NOMO-1 treated with DMSO at 0.1 percent for 48 hours (cell line): Measurements from ENCODE around the gene COL8A2.

Experiments
- DNase-seq: peaks from one replicate; lab custom pipeline; 2025; ENCODE audit not compliant: unreplicated experiment; lab: John Stamatoyannopoulos, UW

COL8A2 gene

GRCh38 chr1:36137226-36137625 lies 12.2 kb upstream of the COL8A2 start:
- DNase-seq, result no peak

GRCh38 chr1:36136535-36136934 lies 11.5 kb upstream of the COL8A2 start:
- no peak for DNase-seq

- DNase-seq, result no peak
These were observed 10.8 kb upstream of the COL8A2 start for GRCh38 chr1:36135796-36136195.

GRCh38 chr1:36135330-36135667 lies 10.3 kb upstream of the COL8A2 start:
- no peak for DNase-seq

- peak; percentile 4 for DNase-seq
These were observed 9.7 kb upstream of the COL8A2 start for GRCh38 chr1:36134505-36135329.

- DNase-seq, result no peak
These were observed 9.0 kb upstream of the COL8A2 start for GRCh38 chr1:36134031-36134430.

GRCh38 chr1:36133484-36133883 lies 8.5 kb upstream of the COL8A2 start:
- DNase-seq, result no peak

- no peak for DNase-seq
These were observed 7.0 kb upstream of the COL8A2 start for GRCh38 chr1:36132029-36132428.

GRCh38 chr1:36128905-36129206 lies 3.8 kb upstream of the COL8A2 start:
- DNase-seq, result no peak

GRCh38 chr1:36128126-36128904 lies 3.3 kb upstream of the COL8A2 start:
- peak; percentile 41 for DNase-seq

GRCh38 chr1:36126797-36127500 lies 1.9 kb upstream of the COL8A2 start:
- DNase-seq, result no peak

GRCh38 chr1:36126005-36126716 lies 1.1 kb upstream of the COL8A2 start:
- no peak for DNase-seq

GRCh38 chr1:36124404-36125128 lies 456 bp downstream of the COL8A2 start:
- DNase-seq, result no peak

- DNase-seq, result peak; percentile 84
These were observed 1.7 kb downstream of the COL8A2 start for GRCh38 chr1:36123356-36123755.

- DNase-seq, result no peak
These were observed 2.7 kb downstream of the COL8A2 start for GRCh38 chr1:36122062-36123030.

- DNase-seq, result no peak
These were observed 5.6 kb downstream of the COL8A2 start for GRCh38 chr1:36119456-36119855.

- no peak for DNase-seq
These were observed 6.4 kb downstream of the COL8A2 start for GRCh38 chr1:36118447-36119204.

GRCh38 chr1:36116901-36117300 lies 8.1 kb downstream of the COL8A2 start:
- no peak for DNase-seq

GRCh38 chr1:36115931-36116330 lies 9.1 kb downstream of the COL8A2 start:
- peak; percentile 16 for DNase-seq
